Coronary artery (tissue), 2 donors: ENCODE data around the gene SLC25A25.

Source experiments
- DNase-seq: peaks from one replicate; pipeline ENCODE4 v3.0.0-alpha.2; 2017; ENCODE audit warnings: low spot score
- H3K27ac ChIP-seq, 2 donors: fragments of 200-600 bp; sonication (generic); one replicate each; pipeline ENCODE4 v1.5.1; 2016 to 2019
- H3K4me3 ChIP-seq: fragments of 200-600 bp; sonication (generic); 2 replicates; pipeline ENCODE4 v1.5.1; 2016; ENCODE audit warnings: mild to moderate bottlenecking, moderate library complexity
- CTCF ChIP-seq: fragments of 200-600 bp; sonication (generic); IDR thresholded peaks from one replicate; pipeline ENCODE4 v1.5.1; 2019; ENCODE audit warnings: antibody characterized with exemption

The SLC25A25 gene

GRCh38 chr9:128139621-128140020, 71.6 kb downstream of the SLC25A25 start:
- DNase-seq = no peak
- TF ChIP-seq CTCF = no peak
- Histone ChIP-seq H3K4me3 (no peak overlapping the region), H3K27ac (no peak overlapping the region)

GRCh38 chr9:128141604-128142003, 73.6 kb downstream of the SLC25A25 start:
- no peak overlapping the region for H3K4me3 ChIP-seq
- no peak for TF ChIP-seq CTCF
- DNase-seq = no peak
- no peak overlapping the region for H3K27ac ChIP-seq

GRCh38 chr9:128142061-128142460, 74.0 kb downstream of the SLC25A25 start:
- TF ChIP-seq CTCF = no peak
- no peak for DNase-seq
- no peak overlapping the region for H3K27ac ChIP-seq
- H3K4me3 ChIP-seq = no peak overlapping the region

GRCh38 chr9:128142596-128142995, 74.6 kb downstream of the SLC25A25 start:
- TF ChIP-seq CTCF = no peak
- no peak overlapping the region for H3K4me3 ChIP-seq
- DNase-seq = no peak
- H3K27ac ChIP-seq = no peak overlapping the region

DNA sequence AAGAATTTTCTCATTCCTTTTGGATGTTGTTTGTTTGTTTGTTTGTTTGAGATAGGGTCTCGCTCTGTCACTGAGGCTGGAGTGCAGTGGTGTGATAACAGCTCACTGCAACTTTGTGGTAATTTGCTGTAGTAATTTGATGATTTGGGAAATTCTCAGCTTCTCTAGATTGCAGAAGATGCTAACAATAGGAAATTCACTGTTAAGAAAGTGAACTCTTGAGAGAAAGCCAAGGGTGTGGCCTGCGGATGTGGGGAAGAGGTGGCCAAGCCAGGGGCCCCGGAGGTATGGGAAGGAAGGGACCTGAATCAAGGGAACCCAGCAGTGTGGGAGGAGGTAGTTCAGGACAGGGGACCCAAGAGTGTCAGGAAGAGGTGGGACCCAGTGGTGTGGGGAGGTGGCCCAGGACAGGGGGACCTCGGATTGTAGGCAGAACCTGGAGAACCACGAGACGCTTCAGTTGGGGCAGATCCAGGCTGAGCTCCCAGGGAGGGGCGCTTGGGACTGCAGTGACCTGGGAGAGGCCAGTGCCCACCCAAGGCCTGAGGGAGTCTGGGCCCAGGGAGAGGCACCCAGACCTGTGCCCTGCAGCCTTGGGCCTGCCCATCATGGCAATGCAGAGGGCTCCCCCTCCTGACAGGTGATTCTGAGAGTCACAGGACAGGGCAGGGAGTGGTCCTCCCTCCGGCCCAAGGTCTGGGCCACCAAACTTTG, 75.7 kb downstream of the SLC25A25 start:
- no peak for DNase-seq

GRCh38 chr9:128144239-128145181, 76.5 kb downstream of the SLC25A25 start:
- Histone ChIP-seq H3K27ac (no peak overlapping the region), H3K4me3 (no peak overlapping the region)
- DNase-seq = no peak
- no peak for TF ChIP-seq CTCF

More for the DNA sequence above, 75.7 kb downstream of the SLC25A25 start:
- Histone ChIP-seq H3K27ac (no peak overlapping the region), H3K4me3 (no peak overlapping the region)
- no peak for TF ChIP-seq CTCF
